GM12872 (cell line): ENCODE data around the gene LRRC4.

ENCODE experiments used
- TF ChIP-seq, protein P1 (sequence below): IDR thresholded peaks from 3 replicates; pipeline ENCODE4 v1.5.1; 2011; ENCODE audit warnings: low read depth, mild to moderate bottlenecking, low read length, moderate library complexity; ENCODE audit not compliant: insufficient read depth

Gene LRRC4

DNA sequence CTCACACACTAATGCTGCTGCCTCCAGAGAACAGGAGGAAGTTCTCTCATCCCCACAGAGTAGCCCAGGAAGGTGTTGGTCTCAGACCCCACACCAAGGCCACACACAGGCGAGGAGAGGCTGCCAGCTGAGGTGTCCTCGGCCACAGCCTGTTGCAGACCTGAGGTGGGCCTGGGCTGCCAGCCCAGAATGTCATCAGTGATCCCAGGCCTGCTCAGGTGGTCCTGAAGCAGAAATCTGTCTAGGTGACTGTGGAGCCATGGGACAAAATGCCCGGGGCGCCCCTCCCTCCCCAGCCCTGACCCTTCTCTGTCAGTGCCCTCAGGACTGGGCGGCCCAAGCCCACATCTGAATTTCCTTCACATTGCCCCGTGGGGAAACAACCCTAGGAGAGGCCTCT is 43.5 kb upstream of the LRRC4 start:
- TF ChIP-seq, protein P1, sequence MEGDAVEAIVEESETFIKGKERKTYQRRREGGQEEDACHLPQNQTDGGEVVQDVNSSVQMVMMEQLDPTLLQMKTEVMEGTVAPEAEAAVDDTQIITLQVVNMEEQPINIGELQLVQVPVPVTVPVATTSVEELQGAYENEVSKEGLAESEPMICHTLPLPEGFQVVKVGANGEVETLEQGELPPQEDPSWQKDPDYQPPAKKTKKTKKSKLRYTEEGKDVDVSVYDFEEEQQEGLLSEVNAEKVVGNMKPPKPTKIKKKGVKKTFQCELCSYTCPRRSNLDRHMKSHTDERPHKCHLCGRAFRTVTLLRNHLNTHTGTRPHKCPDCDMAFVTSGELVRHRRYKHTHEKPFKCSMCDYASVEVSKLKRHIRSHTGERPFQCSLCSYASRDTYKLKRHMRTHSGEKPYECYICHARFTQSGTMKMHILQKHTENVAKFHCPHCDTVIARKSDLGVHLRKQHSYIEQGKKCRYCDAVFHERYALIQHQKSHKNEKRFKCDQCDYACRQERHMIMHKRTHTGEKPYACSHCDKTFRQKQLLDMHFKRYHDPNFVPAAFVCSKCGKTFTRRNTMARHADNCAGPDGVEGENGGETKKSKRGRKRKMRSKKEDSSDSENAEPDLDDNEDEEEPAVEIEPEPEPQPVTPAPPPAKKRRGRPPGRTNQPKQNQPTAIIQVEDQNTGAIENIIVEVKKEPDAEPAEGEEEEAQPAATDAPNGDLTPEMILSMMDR: no peak

DNA sequence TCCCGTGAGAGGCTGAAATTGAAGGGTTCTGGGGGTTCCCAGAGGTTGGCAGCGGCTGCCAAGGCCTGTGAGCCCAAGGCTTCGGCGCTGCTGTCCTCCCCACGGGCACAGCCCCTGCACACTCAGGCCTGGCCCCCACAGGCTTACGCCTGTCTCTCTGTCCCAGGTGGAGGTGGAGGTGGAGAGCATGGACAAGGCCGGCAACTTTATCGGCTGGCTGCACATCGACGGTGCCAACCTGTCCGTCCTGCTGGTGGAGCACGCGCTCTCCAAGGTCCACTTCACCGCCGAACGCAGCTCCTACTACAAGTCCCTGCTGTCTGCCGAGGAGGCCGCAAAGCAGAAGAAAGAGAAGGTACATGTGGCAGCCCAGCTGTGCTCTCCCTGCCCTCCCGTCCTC is 43.1 kb upstream of the LRRC4 start:
- TF ChIP-seq, protein P1: no peak

DNA sequence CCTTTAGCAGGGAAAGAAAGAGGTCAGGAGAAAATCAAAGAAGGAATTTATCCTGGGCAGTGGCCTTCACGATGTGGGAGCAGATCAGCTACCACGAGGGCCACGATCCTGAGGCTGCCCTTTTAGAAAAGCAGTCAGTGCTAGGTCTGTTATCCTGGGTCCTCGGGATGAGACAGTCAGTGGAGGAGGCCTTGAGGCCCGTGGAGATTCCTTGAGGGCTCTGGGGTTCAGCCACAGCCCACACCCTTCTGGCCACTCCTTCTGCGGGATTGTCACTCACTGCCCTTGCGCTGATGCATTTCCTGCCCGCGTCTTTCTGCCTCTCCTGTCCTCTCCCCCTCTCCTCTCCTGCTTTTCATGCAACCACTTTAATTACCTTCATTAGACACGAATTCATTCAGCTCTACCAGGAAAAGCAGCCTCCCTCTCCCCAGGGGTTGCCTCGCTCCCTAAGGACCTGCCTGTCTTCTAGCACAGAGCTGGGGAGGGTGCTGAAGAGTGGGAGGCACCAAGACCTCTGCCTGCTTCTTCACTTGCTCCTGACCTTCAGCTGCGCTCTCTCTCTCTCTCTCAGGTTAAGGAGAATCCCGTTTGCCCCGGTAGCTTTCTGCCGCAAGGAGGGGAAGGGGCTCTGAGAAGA is 42.6 kb upstream of the LRRC4 start:
- TF ChIP-seq, protein P1: no peak

DNA sequence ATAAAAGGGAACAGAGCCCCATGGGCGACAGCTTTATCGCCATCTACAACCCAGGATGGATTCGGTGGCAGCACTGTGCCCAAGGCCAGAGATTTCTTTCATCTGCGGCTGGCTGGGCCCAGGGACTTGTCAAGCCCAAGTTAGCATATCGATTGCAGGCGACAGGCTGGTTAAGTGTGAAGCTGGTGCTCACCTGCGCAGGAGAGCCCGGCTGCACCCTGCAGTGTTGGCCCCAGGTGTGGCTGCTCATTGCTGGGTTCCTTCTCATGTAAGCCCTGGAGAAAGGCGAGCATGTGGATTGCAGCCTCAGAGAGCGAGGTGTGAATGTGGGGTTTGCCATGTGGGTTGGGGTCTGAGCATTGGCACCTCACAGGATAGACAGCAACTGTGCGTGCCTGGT is 40.6 kb upstream of the LRRC4 start:
- TF ChIP-seq, protein P1: no peak

DNA sequence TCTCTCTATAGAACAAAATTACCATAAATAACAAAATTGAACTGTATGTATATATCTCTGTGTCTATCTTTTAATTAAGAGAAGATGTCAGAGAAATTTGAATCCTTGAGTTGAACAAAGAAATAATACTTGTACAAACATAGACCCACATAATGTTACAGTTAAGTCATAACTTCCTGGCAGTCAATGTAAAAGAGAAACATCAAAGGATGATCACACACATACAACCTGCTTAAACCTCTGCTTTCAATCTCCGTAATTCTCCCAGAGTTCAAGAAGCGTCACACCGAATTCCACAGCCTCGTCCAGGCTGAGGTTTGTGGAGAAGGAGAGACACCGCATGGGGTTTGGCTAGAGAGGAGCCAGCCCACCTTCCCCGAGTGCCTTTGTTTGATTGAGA is 40.1 kb upstream of the LRRC4 start:
- TF ChIP-seq, protein P1: no peak

DNA sequence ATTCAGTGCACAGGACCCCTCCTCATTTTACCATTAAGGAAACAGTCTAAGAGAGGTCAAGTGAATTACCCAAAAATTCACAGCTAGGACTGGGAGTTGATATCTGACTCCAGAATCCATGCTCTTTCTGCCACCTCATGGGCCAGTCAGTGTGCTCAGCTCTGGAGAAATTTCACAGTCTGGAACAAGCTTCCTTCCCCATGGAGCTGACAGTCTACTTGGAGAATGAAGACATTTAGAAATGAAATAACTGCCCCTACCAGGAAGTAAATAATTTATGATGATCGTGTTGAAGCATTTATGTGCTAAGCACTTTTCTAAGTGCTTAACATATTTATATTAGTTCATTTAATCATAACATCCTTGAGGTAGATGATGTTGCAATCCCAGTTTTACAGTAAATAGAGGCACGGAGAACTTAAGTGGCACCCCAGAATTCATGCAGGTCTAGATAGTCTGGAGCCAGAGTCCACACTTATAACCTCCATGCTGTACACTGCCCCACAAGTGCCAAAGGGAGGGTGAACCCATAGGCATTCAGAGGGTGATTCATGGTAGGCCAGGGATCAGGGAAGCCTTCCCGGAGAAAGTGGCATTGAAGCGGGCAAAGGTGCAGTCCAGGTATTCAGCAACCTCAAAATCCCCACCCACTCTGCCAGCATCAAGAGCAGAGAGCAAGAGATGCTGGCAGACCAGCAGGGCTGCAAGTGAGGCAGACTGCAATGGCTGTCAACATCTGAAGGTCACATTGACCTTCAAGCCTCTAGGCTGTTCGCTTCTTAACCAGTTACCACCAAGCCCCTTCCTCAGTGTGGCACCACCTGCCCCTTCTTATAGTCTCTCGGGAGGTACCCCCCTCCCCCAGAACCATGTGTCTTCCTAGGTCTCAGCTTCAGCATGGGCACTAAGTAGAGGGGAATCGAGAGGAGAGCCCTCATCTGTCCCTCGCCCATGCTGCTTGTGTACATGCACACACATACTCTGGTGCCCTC is 38.4 kb upstream of the LRRC4 start:
- TF ChIP-seq, protein P1: no peak

DNA sequence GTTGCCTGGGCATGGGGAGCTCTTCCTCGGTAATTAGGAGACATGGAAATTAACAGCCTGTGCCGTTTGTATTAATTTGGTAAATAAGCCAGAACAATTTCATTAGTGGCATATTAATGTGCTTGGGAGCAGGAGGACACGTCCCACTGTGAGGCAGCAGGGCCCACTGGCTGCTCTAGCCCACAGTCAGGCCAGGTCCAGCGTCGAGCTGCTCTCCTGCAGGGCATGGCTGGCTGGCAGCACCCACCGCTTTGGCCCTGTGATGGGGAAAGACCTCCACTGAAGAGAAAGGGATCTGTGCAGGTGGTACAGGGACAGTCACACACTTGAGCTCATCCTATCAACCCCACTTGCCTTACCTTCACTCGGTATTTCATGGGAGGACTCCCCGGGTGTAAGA is 37.5 kb upstream of the LRRC4 start:
- TF ChIP-seq, protein P1: no peak
